ENCODE measurements around the gene EPHB6. TPM values are rescaled to one million over a fixed set of nuclear protein-coding genes. Genes with fewer than 3 reads are reported as not detected.
A peak's percentile ranks its signal among the peaks of the same experiment; 100 is the strongest.

The EPHB6 gene
- polyA plus RNA-seq, 1 of the 3 experiments (the other 2 are of a cell fraction), result 1.8 TPM

- H3K27ac ChIP-seq (ENCODE audit: low read depth in 2 of 2, low read length in 1 of 2), result no peak overlapping the region
- peak; percentile 47 for DNase-seq
- H3K9me2 ChIP-seq, result no peaks in the 10 kb centered on the region
- no peak overlapping the region for H2AFZ ChIP-seq (ENCODE audit: low read depth)
- ChIA-PET POLR2A (no interaction called here), CTCF (interaction anchor here (0.6 to 1.8 kb wide), 8 partner anchors 13 to 306 kb away, joined by 3 to 6 read pairs (median 4); no protein-coding TSS in a partner anchor)
- no peak overlapping the region for H3K4me3 ChIP-seq (ENCODE audit: low read depth in 2 of 2, low read length in 1 of 2)
- H3K4me2 ChIP-seq, result no peak overlapping the region
- no peaks in the 10 kb centered on the region for H3K79me2 ChIP-seq (ENCODE audit: insufficient read depth)
- WGBS (ENCODE audit: low lambda C conversion rate), result 29% methylated on average over 21 of the region's 21 CpGs
- H3F3A ChIP-seq (replicated peaks; ENCODE audit: insufficient read depth), result no peaks in the 10 kb centered on the region
- H4K20me1 ChIP-seq (ENCODE audit: insufficient read depth), result no peaks in the 10 kb centered on the region
- H3K9me3 ChIP-seq, result peaks cover 17% of the 10 kb centered on the region
- TF ChIP-seq CTCF (IDR thresholded peaks at IDR 0.05), result peak; percentile 43
- TF ChIP-seq SIN3A (IDR thresholded peaks at IDR 0.05; ENCODE audit: borderline replicate concordance, low read depth, low read length), result no peak
- TF ChIP-seq POLR2AphosphoS5 (IDR thresholded peaks at IDR 0.05; ENCODE audit: low read depth, low read length), result no peak
- no peak for TF ChIP-seq TAF1 (IDR thresholded peaks at IDR 0.05; ENCODE audit: borderline replicate concordance, low read depth, low read length)
- H3K36me3 ChIP-seq (replicated peaks in 1 of 2; ENCODE audit: control insufficient read depth in 1 of 2, insufficient read depth in 2 of 2, low read length in 1 of 2), result no peaks in the 10 kb centered on the region
- no peak overlapping the region for H3K9ac ChIP-seq
- peaks cover 6% of the 10 kb centered on the region; the same call in 1 of the 2 replicates for H3K27me3 ChIP-seq (ENCODE audit: insufficient read depth)
- H3K4me1 ChIP-seq (ENCODE audit: control insufficient read depth in 1 of 2, insufficient read depth in 2 of 2, low read depth in 1 of 2, low read length in 1 of 2), result no peaks in the 10 kb centered on the region
Observed at GRCh38 chr7:142908921-142909890, 54.3 kb downstream of the EPHB6 start.

- CTCF ChIA-PET, result interaction anchor here (0.6 to 1.8 kb wide), 7 partner anchors 13 to 305 kb away, joined by 3 to 6 read pairs (median 4); no protein-coding TSS in a partner anchor
- POLR2A ChIA-PET, result no interaction called here
- Histone ChIP-seq H3F3A (replicated peaks; ENCODE audit: insufficient read depth) (no peaks in the 10 kb centered on the region), H3K9me3 (peaks cover 10% of the 10 kb centered on the region; the same call in 1 of the 2 replicates), H3K4me3 (ENCODE audit: low read depth in 2 of 2, low read length in 1 of 2) (no peak overlapping the region), H3K79me2 (ENCODE audit: insufficient read depth) (no peaks in the 10 kb centered on the region), H2AFZ (ENCODE audit: low read depth) (no peak overlapping the region), H3K4me2 (no peak overlapping the region), H4K20me1 (ENCODE audit: insufficient read depth) (no peaks in the 10 kb centered on the region), H3K27me3 (ENCODE audit: insufficient read depth) (peaks cover 6% of the 10 kb centered on the region; the same call in 1 of the 2 replicates), H3K9ac (no peak overlapping the region), H3K36me3 (replicated peaks in 1 of 2; ENCODE audit: control insufficient read depth in 1 of 2, insufficient read depth in 2 of 2, low read length in 1 of 2) (no peaks in the 10 kb centered on the region), H3K27ac (ENCODE audit: low read depth in 2 of 2, low read length in 1 of 2) (no peak overlapping the region), H3K9me2 (no peaks in the 10 kb centered on the region), H3K4me1 (ENCODE audit: control insufficient read depth in 1 of 2, insufficient read depth in 2 of 2, low read depth in 1 of 2, low read length in 1 of 2) (no peaks in the 10 kb centered on the region)
- WGBS (ENCODE audit: low lambda C conversion rate), result 3% methylated on average over 2 of the region's 2 CpGs
- TF ChIP-seq REST (IDR thresholded peaks at IDR 0.05; ENCODE audit: low read depth, low read length), result no peak
- no peak for TF ChIP-seq FOSL2 (IDR thresholded peaks at IDR 0.05; ENCODE audit: borderline replicate concordance, low read depth)
- no peak for TF ChIP-seq PBX3 (IDR thresholded peaks at IDR 0.05)
- TF ChIP-seq SMC3 (IDR thresholded peaks at IDR 0.05; ENCODE audit: low read depth, low read length), result no peak
- no peak for TF ChIP-seq GABPA (IDR thresholded peaks at IDR 0.05; ENCODE audit: low read depth)
- no peak for DNase-seq
Observed at GRCh38 chr7:142910031-142910433, 55.2 kb downstream of the EPHB6 start.
